Endothelial cell of umbilical vein (primary cell): ENCODE results near the gene WASL. TPM values are rescaled to one million over a fixed set of nuclear protein-coding genes. Genes with fewer than 3 reads are reported as not detected.

Experiments used
- BruUV-seq: library from RNA; stranded (reverse); fragments of 400-500 nt; replicated peaks from 2 replicates; lab custom pipeline; 2021; lab: Mats Ljungman, UMichigan
- CTCF ChIA-PET: fragments of 300-600, 350-600 bp; sonication (Branson Sonifier 250); formaldehyde crosslinking; loops from one replicate; lab custom pipeline; 2021; ENCODE audit warnings: antibody characterized with exemption, inconsistent platforms; lab: Charles Lee
- POLR2A ChIA-PET: fragments of 300-600, 350-600 bp; sonication (Branson Sonifier 250); formaldehyde crosslinking; loops from one replicate; lab custom pipeline; 2021; ENCODE audit warnings: antibody characterized with exemption, inconsistent platforms; lab: Charles Lee
- DNase-seq: peaks from one replicate; pipeline ENCODE4 v3.0.0-alpha.2; 2011; ENCODE audit warnings: low read depth, low spot score
- FAIRE-seq: peaks from 2 replicates; lab custom pipeline; 2011; peaks lifted over from hg19 to GRCh38; lab: Jason Lieb, UNC
- H2AFZ ChIP-seq: 2 replicates; pipeline ENCODE4 v1.6.0; 2012; ENCODE audit warnings: low read depth, low read length, control low read depth, inconsistent platforms
- H3K27ac ChIP-seq: 2 replicates; pipeline ENCODE4 v1.5.1; 2011; ENCODE audit warnings: low read depth, mild to moderate bottlenecking, control low read depth, low read length, moderate library complexity; ENCODE audit not compliant: insufficient read depth
- H3K27me3 ChIP-seq, 2 experiments: 2 replicates each; pipeline versions ENCODE4 v1.6.0 to v1.6.1; 2011; ENCODE audit warnings: low read length in 2 of 2, mixed read lengths in 1 of 2; ENCODE audit not compliant: control insufficient read depth in 2 of 2, insufficient read depth in 2 of 2
- H3K36me3 ChIP-seq, 2 experiments: 2 replicates in 1 of 2; 3 replicates in 1 of 2; pipeline ENCODE4 v1.5.1; 2011; ENCODE audit warnings: low read length in 2 of 2, mild to moderate bottlenecking in 1 of 2, moderate library complexity in 1 of 2; ENCODE audit not compliant: control insufficient read depth in 2 of 2, insufficient read depth in 2 of 2; ENCODE audit errors: extremely low read depth in 1 of 2
- H3K4me1 ChIP-seq: 3 replicates; pipeline ENCODE4 v1.5.1; 2011; ENCODE audit warnings: mild to moderate bottlenecking, low read length; ENCODE audit not compliant: control insufficient read depth, insufficient read depth; ENCODE audit errors: extremely low read depth
- H3K4me2 ChIP-seq: 2 replicates; pipeline ENCODE4 v1.6.1; 2011; ENCODE audit warnings: low read length, control low read depth, mixed read lengths; ENCODE audit not compliant: insufficient read depth
- H3K4me3 ChIP-seq, 3 experiments: fragments of 200-600 bp in 1 of 3; sonication (generic), shearing (Covaris generic) in 1 of 3; replicated peaks in 1 of 3; 2 replicates each; pipeline ENCODE4 v1.5.1; 2011 to 2016; ENCODE audit warnings: control low read depth in 3 of 3, low read length in 3 of 3, mild to moderate bottlenecking in 2 of 3, inconsistent platforms in 1 of 3, low read depth in 1 of 3, moderate library complexity in 1 of 3; ENCODE audit not compliant: insufficient read depth in 1 of 3
- H3K79me2 ChIP-seq: 2 replicates; pipeline ENCODE4 v1.6.0; 2012; ENCODE audit warnings: low read length, inconsistent platforms; ENCODE audit not compliant: control insufficient read depth, insufficient read depth
- H3K9ac ChIP-seq: replicated peaks from 2 replicates; pipeline ENCODE3; 2011; ENCODE audit warnings: low read length, control low read depth; ENCODE audit not compliant: insufficient read depth; ENCODE audit errors: extremely low read depth
- H3K9me1 ChIP-seq: replicated peaks from 3 replicates; pipeline ENCODE4 v1.6.0; 2011; ENCODE audit warnings: mild to moderate bottlenecking, low read length; ENCODE audit not compliant: control insufficient read depth, insufficient read depth; ENCODE audit errors: extremely low read depth
- H3K9me3 ChIP-seq: replicated peaks from 2 replicates; pipeline ENCODE4 v1.5.1; 2012; ENCODE audit warnings: low read length, inconsistent platforms; ENCODE audit not compliant: control insufficient read depth, insufficient read depth
- H4K20me1 ChIP-seq: replicated peaks from 2 replicates; pipeline ENCODE3; 2011; ENCODE audit warnings: mild to moderate bottlenecking, low read length; ENCODE audit not compliant: control insufficient read depth, insufficient read depth; ENCODE audit errors: extremely low read depth
- EZH2 ChIP-seq: IDR thresholded peaks from 2 replicates; pipeline ENCODE4 v1.6.1; 2012; ENCODE audit warnings: borderline replicate concordance, low read depth, mild to moderate bottlenecking, moderate library complexity, low read length, inconsistent platforms; ENCODE audit not compliant: severe bottlenecking
- FOS ChIP-seq: IDR thresholded peaks from 2 replicates; pipeline ENCODE4 v1.6.1; 2011; ENCODE audit warnings: mild to moderate bottlenecking, low read length, moderate library complexity, borderline replicate concordance; ENCODE audit not compliant: insufficient read depth
- GATA2 ChIP-seq: IDR thresholded peaks from 2 replicates; pipeline ENCODE4 v1.7.0; 2011; ENCODE audit warnings: low read depth, mild to moderate bottlenecking, moderate library complexity, mixed read lengths, low read length; ENCODE audit not compliant: insufficient read length, insufficient read depth
- JUN ChIP-seq: IDR thresholded peaks from 2 replicates; pipeline ENCODE4 v1.6.1; 2011; ENCODE audit warnings: borderline replicate concordance, low read depth; ENCODE audit not compliant: insufficient read length, insufficient read depth
- MYC ChIP-seq: IDR thresholded peaks from one replicate; pipeline ENCODE4 v1.6.1; 2011; ENCODE audit warnings: mild to moderate bottlenecking, low read depth, low read length
- POLR2A ChIP-seq: IDR thresholded peaks from 2 replicates; pipeline ENCODE4 v1.6.1; 2012; ENCODE audit warnings: low read depth, mild to moderate bottlenecking, control low read depth, low read length
- POLR2AphosphoS5 ChIP-seq: IDR thresholded peaks from 2 replicates; pipeline ENCODE4 v1.6.1; 2012; ENCODE audit warnings: low read depth, mild to moderate bottlenecking, control low read depth, low read length, moderate library complexity; ENCODE audit not compliant: insufficient read depth
- dilution Hi-C: fragments of 300-500 bp; cut with MboI; formaldehyde crosslinking; loops from one replicate; pipeline ENCODE4 v1.15.0; 2019; ENCODE audit warnings: low sequenced_read_pairs; ENCODE audit not compliant: extremely low pct_ligation_motif_present
- intact Hi-C: fragments of 100-400 bp; cut with micrococcal nuclease; formaldehyde crosslinking; loops from one replicate; pipeline ENCODE4 v1.10.0; 2022
- polyA plus RNA-seq, 4 experiments: library from polyadenylated mRNA; depleted of rRNA in 3 of 4; stranded (reverse) in 3 of 4; unstranded in 1 of 4; fragments of >200 nt; gene quantifications; 2 replicates each; pipeline versions ENCODE4 v1.2.1 to v1.2.3, GENCODE V29; 2011 to 2012; ENCODE audit warnings: missing spikeins in 1 of 4
- total RNA-seq: library from RNA; stranded (reverse); gene quantifications from 2 replicates; pipeline ENCODE4 v1.2.3, GENCODE V29; 2021
- TF ChIP-seq, protein P1 (sequence below): IDR thresholded peaks from 2 replicates; pipeline ENCODE4 v1.6.1; 2011; ENCODE audit not compliant: insufficient read depth, insufficient read length
- TF ChIP-seq, protein P2 (sequence below), 2 donors: IDR thresholded peaks; 1 replicate in 1 of 2; 2 replicates in 1 of 2; pipeline ENCODE4 v1.5.1; 2011; ENCODE audit warnings: low read length in 2 of 2, mild to moderate bottlenecking in 2 of 2, moderate library complexity in 2 of 2, control low read depth in 1 of 2, inconsistent platforms in 1 of 2, low read depth in 1 of 2; ENCODE audit not compliant: insufficient read depth in 1 of 2; ENCODE audit errors: extremely low read depth in 1 of 2

Gene WASL
- total and polyA plus RNA-seq, 2 donors (not counting 3 experiments of a cell fraction or from before 2014, with no cell fraction given): 5.2 to 24.0 TPM

DNA sequence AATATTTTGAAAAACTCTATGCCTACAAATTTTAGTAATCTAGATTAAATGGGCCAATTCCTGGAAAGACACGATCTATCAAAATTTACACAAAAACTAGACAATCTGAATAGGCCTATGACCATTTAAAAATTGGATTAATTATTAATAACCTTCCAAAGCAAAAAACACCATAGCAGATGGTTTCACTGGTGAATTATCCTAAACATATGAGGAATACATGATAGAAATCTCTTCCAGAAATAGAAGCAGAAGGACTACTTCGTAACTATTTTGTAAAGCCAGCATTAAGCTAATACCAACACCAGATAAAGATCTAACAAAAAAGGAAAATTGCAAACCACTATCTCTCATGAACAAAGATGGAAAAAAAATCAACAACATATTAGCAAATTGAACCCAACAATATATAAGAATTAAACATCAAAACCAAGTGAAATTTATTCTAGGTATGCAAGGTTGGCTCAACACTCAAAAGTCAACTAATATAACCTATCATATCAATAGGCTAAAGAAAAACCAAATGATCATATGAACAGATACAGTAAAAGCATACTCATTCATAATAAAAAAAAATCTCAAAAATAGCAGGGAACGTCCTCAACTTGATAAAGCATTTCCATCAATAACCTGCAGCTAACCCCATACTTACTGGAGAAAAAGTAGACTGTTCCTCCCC, 16.3 kb downstream of the WASL start:
- Histone ChIP-seq H3K9ac (no peak overlapping the region), H3K4me1 (peaks cover 6% of the 10 kb centered on the region), H3K36me3 (no peaks in the 10 kb centered on the region), H2AFZ (no peak overlapping the region), H3K9me3 (no peaks in the 10 kb centered on the region), H3K79me2 (peaks cover 93% of the 10 kb centered on the region), H3K27ac (no peak overlapping the region), H3K4me2 (no peak overlapping the region), H3K4me3 (no peak overlapping the region), H3K27me3 (no peaks in the 10 kb centered on the region), H3K9me1 (no peaks in the 10 kb centered on the region), H4K20me1 (peaks cover 16% of the 10 kb centered on the region)
- ChIA-PET CTCF (no interaction called here), POLR2A (no interaction called here)
- no peak for DNase-seq
- no peak for FAIRE-seq
- intact Hi-C loops: no loop called here
- dilution Hi-C loops: no loop called here
- no TSS peak for BruUV-seq
- TF ChIP-seq EZH2: no peak
- TF ChIP-seq, protein P1, sequence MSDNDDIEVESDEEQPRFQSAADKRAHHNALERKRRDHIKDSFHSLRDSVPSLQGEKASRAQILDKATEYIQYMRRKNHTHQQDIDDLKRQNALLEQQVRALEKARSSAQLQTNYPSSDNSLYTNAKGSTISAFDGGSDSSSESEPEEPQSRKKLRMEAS: no peak
- no peak for TF ChIP-seq POLR2A
- no peak for TF ChIP-seq JUN
- no peak for TF ChIP-seq FOS
- TF ChIP-seq GATA2: no peak
- no peak for TF ChIP-seq MYC
- no peak for TF ChIP-seq POLR2AphosphoS5
- TF ChIP-seq, protein P2, sequence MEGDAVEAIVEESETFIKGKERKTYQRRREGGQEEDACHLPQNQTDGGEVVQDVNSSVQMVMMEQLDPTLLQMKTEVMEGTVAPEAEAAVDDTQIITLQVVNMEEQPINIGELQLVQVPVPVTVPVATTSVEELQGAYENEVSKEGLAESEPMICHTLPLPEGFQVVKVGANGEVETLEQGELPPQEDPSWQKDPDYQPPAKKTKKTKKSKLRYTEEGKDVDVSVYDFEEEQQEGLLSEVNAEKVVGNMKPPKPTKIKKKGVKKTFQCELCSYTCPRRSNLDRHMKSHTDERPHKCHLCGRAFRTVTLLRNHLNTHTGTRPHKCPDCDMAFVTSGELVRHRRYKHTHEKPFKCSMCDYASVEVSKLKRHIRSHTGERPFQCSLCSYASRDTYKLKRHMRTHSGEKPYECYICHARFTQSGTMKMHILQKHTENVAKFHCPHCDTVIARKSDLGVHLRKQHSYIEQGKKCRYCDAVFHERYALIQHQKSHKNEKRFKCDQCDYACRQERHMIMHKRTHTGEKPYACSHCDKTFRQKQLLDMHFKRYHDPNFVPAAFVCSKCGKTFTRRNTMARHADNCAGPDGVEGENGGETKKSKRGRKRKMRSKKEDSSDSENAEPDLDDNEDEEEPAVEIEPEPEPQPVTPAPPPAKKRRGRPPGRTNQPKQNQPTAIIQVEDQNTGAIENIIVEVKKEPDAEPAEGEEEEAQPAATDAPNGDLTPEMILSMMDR (IDR thresholded peaks at IDR 0.05; ENCODE audit: extremely low read depth in 1 of 2, insufficient read depth in 1 of 2, low read depth in 1 of 2, low read length in 2 of 2): no peak
